ACHN (cell line): ENCODE results near the gene SORCS1.

Source experiments
- DNase-seq: peaks from one replicate; pipeline ENCODE4 v3.0.0-alpha.2; 2015
- in situ Hi-C: cut with HindIII; loops from 2 replicates; pipeline ENCODE4 v1.10.0; 2017; ENCODE audit warnings: low sequenced_read_pairs, low pct_ligation_motif_present, low pct_unique_long_range_greater_than_20kb

The SORCS1 gene

DNA sequence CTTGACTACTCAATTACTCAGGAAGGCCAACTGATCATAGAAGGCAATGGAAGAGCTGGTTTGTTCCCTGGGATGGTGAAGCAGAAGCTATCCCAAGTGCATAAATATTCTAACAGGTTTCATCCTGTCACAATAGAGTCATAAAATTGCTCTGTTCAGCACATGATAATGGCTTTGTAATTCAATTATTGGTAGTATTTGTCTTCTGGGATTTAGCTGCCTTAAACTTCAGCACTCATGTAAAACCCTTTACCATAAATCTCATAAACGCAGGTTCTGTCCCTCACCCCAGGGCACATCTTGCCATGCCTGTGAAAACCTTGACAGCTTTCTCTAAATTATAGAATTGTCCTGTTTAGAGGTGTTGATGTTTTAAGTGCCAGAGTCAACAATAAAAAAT is 417.6 kb downstream of the SORCS1 start:
- in situ Hi-C loops, result no loop called here
- DNase-seq, result no peak

DNA sequence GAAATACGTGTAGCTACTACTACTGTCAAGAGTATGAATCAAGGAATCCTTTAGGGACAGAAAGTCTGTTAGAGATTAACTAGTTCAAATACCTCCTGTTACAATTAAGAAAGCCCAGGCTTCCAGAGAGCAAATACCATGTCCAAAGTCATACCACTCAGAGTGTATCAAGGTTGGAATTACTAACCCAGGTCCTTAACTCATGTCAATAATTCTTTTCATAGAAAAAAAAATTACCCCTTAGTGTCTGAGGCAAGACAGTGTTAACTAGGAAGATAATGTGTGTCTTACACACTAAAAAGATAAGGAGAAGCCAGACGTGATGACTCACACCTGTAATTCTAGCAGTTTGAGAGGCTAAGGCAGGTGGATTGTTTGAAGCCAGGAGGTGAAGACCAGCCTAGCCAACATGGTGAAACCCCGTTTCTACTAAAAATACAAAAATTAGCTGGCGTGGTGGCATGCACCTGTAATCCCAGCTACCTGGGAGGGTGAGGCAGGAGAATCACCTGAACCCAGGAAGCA is 423.4 kb downstream of the SORCS1 start:
- DNase-seq, result no peak

DNA sequence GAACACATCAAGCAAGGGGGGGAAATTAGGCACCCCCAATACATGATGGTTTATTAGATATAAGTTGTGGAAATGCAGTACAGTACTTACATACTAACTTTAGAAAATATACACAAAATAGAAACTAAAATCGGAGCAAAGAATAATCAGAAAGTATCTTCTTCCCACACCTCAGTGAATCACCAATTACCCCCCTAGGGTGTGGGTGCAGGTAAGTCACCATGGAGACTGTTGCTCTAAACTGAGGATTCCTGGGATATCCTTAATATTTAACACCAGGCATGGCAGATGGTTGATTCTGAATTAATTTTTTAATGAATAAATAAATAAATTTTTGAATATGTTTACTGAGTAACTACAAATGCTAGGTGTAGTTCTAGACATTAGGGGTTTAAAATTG is 424.4 kb downstream of the SORCS1 start:
- in situ Hi-C loops, result no loop called here
- DNase-seq, result no peak

More for the DNA sequence above, 423.4 kb downstream of the SORCS1 start:
- in situ Hi-C loops, result no loop called here

GRCh38 chr10:106734220-106734619 is 430.3 kb downstream of the SORCS1 start:
- in situ Hi-C loops, result no loop called here
- no peak for DNase-seq

- DNase-seq, result no peak
- in situ Hi-C loops, result no loop called here
These were observed 436.3 kb downstream of the SORCS1 start for GRCh38 chr10:106728232-106728631.

- in situ Hi-C loops, result no loop called here
- DNase-seq, result no peak
These were observed 437.3 kb downstream of the SORCS1 start for GRCh38 chr10:106727170-106727569.

GRCh38 chr10:106722524-106722923 is 442.0 kb downstream of the SORCS1 start:
- in situ Hi-C loops, result no loop called here
- DNase-seq, result no peak

DNA sequence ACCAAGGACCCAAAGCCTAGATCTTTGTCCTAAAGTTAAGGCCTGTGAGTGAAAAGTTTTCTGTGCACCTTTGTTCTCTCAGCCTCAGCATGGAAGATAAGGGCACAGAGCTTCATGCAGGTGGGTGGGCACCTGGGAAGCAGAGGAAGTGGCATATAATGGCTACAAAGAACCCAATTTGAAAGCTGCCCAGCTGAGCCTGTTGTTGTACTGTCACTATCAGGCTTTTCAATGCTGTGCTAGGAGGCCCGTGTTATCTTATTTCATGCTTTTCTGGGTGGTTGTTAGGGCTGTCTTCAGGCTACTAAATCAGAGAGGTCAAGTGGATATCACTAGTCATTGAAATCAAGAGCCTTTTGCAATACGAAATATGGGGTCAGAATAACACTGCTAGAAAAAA is 443.8 kb downstream of the SORCS1 start:
- no peak for DNase-seq
- in situ Hi-C loops, result no loop called here

GRCh38 chr10:106716381-106716780 is 448.1 kb downstream of the SORCS1 start:
- in situ Hi-C loops, result no loop called here
- DNase-seq, result no peak

GRCh38 chr10:106714734-106715555 is 449.6 kb downstream of the SORCS1 start:
- in situ Hi-C loops, result no loop called here
- DNase-seq, result no peak

GRCh38 chr10:106713846-106714245 is 450.7 kb downstream of the SORCS1 start:
- DNase-seq, result no peak
- in situ Hi-C loops, result no loop called here

DNA sequence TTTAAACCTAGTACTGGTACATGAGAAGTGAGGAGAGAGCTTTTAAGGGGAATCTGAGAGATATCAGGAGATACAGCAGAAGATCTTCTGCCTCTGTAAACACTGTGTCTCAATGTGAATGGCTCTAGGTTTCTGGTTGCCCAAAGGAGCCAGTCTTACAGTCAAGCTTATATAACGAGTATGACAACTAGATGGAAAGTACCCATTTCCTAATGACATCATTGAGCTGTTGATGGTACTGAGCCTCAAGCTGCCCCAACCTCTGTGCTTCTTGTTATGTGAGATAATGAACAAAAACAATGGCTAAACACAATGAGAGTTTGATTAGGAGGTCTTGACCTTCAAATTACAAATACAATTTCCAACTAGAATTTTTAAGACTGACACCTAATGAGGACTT is 451.5 kb downstream of the SORCS1 start:
- in situ Hi-C loops, result no loop called here
- DNase-seq, result no peak

DNA sequence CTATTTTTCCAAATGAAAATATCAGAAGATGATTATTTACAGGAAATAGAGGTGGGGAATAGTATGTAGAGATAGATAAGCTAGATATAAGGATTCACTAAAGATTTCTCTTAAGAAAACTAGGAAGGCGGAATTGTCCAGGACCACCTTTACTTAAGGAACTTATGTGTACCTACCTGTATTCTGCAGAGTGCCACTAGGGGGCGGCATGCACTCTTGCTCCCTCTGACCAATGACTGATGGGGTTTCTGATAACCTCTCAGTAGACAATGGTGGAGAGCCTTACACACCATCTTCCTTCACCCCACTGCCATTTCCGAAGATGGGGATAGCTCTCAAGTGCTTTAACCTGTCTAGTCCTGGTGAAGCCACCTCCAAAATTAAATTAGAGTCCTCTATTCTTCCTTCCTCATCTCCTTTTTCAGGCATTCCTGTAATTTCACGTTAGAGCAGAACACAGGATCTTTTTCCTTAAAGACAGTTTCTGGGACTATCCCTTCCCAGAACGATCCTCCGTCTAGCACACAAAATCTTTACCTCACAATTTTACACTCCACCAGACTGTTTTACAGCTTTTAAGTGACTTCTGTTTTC is 453.1 kb downstream of the SORCS1 start:
- peak; percentile 64 for DNase-seq
- in situ Hi-C loops, result no loop called here

GRCh38 chr10:106708506-106708905 is 456.0 kb downstream of the SORCS1 start:
- in situ Hi-C loops, result no loop called here
- no peak for DNase-seq

DNA sequence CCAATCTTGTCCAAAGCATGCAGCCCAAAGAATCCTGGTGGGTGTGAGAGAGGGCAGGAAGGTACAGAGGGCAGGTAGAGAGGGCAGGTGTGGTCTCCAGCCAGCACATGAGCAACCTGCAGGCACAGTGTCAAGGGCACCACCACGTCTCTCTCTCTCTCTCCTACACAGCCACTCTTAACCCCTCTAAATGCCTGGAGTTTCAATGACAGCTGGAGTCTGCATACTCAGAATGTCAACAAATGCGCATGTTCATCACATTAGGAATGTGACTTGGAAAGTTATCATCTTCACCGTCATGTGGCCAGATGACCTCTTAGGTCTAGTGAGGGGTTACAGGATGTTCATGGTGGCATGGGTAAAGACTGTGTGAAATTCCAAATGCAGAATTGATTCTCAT is 456.8 kb downstream of the SORCS1 start:
- in situ Hi-C loops, result no loop called here
- no peak for DNase-seq

DNA sequence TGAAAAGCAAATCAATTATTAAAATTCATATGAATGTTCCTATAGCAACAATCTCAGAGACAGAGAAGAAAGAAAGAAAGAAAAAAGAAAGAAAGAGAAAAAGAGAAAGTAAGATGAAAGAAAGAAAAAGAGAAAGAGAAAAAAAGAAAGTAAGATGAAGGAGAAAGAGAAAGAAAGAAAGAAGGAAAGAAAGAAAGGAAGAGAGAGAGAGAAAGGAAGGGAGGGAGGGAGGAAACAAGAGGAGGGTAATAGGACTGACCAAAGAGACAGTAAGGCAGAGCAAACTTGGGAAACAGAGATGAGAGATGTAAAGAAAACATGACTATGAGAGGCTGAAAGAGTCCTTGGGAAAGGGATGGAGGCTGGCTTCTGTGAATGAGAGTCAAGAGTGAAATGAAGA is 458.4 kb downstream of the SORCS1 start:
- DNase-seq, result no peak
- in situ Hi-C loops, result no loop called here

DNA sequence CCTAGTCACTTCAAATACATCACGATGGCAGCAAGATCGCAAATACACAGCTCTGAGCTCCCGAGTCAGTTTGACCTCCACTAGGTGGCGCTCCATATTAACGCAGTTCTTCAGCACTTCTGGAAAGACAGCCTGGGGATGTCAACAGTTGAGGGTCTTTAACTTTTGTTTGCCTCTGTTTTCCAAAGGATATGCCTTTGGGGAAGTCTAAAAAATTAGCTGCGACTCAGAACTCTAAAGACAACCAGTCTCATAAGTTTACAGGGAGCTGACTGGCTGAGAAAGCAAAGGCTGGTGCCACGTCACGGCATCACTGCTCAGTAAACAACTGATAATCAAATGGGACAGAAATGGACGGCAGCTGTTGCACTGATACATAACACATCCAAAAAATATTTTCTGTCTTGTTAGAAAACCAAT is 458.8 kb downstream of the SORCS1 start:
- in situ Hi-C loops, result no loop called here
- DNase-seq, result peak; percentile 63

- no peak for DNase-seq
- in situ Hi-C loops, result no loop called here
These were observed 468.3 kb downstream of the SORCS1 start for GRCh38 chr10:106696239-106696638.

DNA sequence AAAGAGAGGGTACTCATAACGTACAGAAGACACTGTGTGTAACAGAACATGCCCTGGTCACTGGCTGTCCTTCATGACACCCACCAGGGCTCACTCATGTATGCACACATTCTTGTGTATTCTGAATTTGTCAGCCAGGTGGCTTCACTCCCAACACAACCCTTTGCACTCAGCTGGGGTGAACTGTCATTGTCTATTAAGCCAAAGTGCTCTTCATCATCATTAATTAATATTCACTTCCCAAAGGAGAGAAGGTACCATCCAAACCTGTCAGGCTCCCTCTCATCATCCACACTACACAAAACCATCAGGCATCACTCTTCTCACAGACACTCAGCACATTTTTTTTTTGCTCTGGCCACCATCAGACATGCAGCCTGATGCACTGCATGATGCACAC is 469.8 kb downstream of the SORCS1 start:
- in situ Hi-C loops, result no loop called here
- no peak for DNase-seq

GRCh38 chr10:106682175-106682574 is 482.3 kb downstream of the SORCS1 start:
- in situ Hi-C loops, result no loop called here
- DNase-seq, result no peak
